GM21447 (cell line): ENCODE measurements around the gene IMP3.
"Not testable (repeated sequence)": the region's sequence is repeated elsewhere in the genome, so short reads cannot be mapped to it uniquely, and the experiment has no call there.

ENCODE experiments used
- ATAC-seq: cut with Tn5 transposase; IDR thresholded peaks from one replicate; pipeline ENCODE4 v1.9.1; 2021; ENCODE audit not compliant: unreplicated experiment

IMP3 gene

GRCh38 chr15:75650908-75651809 is 11.1 kb upstream of the IMP3 start:
- ATAC-seq: no peak

GRCh38 chr15:75649848-75650247 is 9.8 kb upstream of the IMP3 start:
- no peak for ATAC-seq

GRCh38 chr15:75649045-75649761 is 9.2 kb upstream of the IMP3 start:
- no peak for ATAC-seq

GRCh38 chr15:75648156-75649000 is 8.4 kb upstream of the IMP3 start:
- no peak for ATAC-seq

- no peak for ATAC-seq
Observed at GRCh38 chr15:75647370-75648155, 7.5 kb upstream of the IMP3 start, which contains the start of gene SNX33. SNX33 (plus strand) TSS chr15:75647912; CDS start chr15:75649103, 1,191 bp downstream.

- ATAC-seq: no peak
Observed at GRCh38 chr15:75646944-75647364, 6.9 kb upstream of the IMP3 start.

GRCh38 chr15:75646112-75646943 is 6.3 kb upstream of the IMP3 start:
- ATAC-seq: no peak

- ATAC-seq: no peak
Observed at GRCh38 chr15:75644376-75644775, 4.4 kb upstream of the IMP3 start.

GRCh38 chr15:75641603-75642002 is 1.6 kb upstream of the IMP3 start:
- ATAC-seq: no peak

- no peak for ATAC-seq
Observed at GRCh38 chr15:75641179-75641503, 1.1 kb upstream of the IMP3 start.

- ATAC-seq: peak; percentile 26
Observed at GRCh38 chr15:75640483-75641178, 607 bp upstream of the IMP3 start.

GRCh38 chr15:75639191-75639708 is 774 bp downstream of the IMP3 start:
- ATAC-seq: no peak

- no peak for ATAC-seq
Observed at GRCh38 chr15:75637245-75638009, 2.6 kb downstream of the IMP3 start.

- ATAC-seq: no peak
Observed at GRCh38 chr15:75636026-75636425, 4.0 kb downstream of the IMP3 start.

- not testable (repeated sequence) for ATAC-seq
Observed at GRCh38 chr15:75633922-75634321, 6.1 kb downstream of the IMP3 start.

GRCh38 chr15:75631935-75632334 is 8.1 kb downstream of the IMP3 start:
- no peak for ATAC-seq

- peak; percentile 85 for ATAC-seq
Observed at GRCh38 chr15:75625542-75626347, 14.3 kb downstream of the IMP3 start, which contains the start of gene SNUPN. SNUPN (minus strand) TSS chr15:75625725; CDS start chr15:75621051, 4,674 bp downstream.
